Inflammatory macrophage treated with lipopolysaccharide for 1 hour (primary cell): ENCODE results near the gene PELI1.
A peak's percentile ranks its signal among the peaks of the same experiment; 100 is the strongest.
"Not testable (repeated sequence)": the region's sequence is repeated elsewhere in the genome, so short reads cannot be mapped to it uniquely, and the experiment has no call there.

Experiments used
- DNase-seq, 2 donors: peaks; one replicate each; pipeline ENCODE4 v3.0.0-alpha.2; 2020 to 2022

PELI1 gene

GRCh38 chr2:64080179-64080578 lies 64.0 kb downstream of the PELI1 start:
- no peak for DNase-seq

DNA sequence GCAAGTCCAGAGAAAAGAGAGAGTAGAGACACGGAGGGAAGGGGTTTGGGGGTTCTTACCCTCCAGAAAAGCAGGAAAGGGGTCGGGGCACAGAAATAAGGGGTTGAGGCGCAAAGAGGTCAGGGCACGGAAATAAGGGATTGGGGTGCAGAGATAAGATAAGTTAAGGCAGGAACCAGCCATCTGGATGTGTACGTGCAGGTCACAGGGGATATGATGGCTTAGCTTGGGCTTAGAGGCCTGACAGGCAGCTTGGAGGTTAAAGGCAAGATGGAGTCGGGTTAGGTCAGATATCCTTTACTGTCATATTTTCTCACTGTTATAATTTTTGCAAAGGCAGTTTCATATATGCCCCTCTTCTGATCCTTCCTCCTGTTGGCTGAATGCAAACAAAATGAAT lies 64.5 kb downstream of the PELI1 start:
- not testable (repeated sequence) for DNase-seq

GRCh38 chr2:64076828-64077227 lies 67.4 kb downstream of the PELI1 start:
- not testable (repeated sequence) for DNase-seq

GRCh38 chr2:64074616-64075015 lies 69.6 kb downstream of the PELI1 start:
- not testable (repeated sequence) for DNase-seq

DNA sequence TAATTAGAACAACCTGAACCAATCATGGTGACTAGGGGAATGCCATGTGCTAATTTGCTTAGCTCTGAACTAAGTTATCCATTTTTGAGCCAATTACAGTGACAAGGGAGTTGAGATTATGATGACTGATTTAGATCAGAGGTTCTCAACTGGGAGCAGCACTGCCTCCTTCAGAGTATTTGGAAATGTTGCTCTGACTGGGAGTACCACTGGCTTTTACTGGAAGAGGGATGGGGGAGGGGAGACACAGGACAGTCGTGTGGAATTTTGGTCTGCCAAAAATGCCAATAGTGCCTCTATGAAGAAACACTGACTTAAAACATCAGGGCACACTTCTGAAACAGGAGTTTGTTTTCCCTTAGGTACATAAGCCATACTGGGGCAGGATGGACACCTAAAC lies 76.9 kb downstream of the PELI1 start:
- DNase-seq, result no peak

DNA sequence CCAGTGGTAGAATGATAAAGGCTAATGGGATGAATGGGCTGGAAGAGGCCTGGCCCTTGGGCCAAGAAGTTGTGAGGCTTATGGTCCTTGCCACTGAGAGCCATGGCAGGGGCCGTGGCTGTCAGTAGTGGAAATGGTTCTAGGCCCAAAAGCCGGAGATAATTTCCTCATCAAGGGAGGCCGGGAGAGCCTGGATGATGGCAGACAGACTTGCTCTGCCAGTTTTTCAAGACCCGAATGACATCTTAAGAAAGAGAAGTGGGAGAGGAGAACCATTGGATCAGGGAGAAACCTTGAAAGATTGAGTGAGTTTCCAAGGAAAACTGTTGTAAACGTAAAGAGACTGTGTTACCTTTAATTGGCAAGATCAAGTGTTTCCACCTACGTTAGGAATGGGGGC lies 78.7 kb downstream of the PELI1 start:
- DNase-seq, result no peak

GRCh38 chr2:64063924-64064331 lies 80.3 kb downstream of the PELI1 start:
- peak in 1 of 2 donors; percentile 25 for DNase-seq

- no peak for DNase-seq
These were observed 80.8 kb downstream of the PELI1 start for GRCh38 chr2:64063454-64063853.

- DNase-seq, result no peak
These were observed 81.4 kb downstream of the PELI1 start for GRCh38 chr2:64062840-64063239.

GRCh38 chr2:64059270-64059669 lies 85.0 kb downstream of the PELI1 start:
- no peak for DNase-seq

DNA sequence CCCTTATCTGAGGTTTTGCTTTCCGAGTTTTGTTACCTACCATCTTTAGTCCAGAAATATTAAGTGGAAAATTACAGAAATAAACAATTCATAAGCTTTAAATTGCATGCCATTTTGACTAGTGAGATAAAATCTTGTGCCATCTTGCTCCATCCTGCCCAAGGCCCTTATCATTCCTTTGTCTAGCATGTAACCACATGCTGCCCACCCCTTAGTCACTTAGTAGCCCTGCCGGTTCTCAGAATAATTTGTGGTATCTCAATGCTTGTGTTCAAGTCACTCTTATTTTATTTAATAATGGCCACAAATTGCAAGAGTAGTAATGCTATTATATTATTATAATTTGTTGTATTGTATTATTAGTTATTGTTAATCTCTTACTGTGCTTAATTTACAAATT lies 88.2 kb downstream of the PELI1 start:
- no peak for DNase-seq

GRCh38 chr2:64054161-64054915 lies 89.9 kb downstream of the PELI1 start:
- no peak for DNase-seq

GRCh38 chr2:64052463-64053241 lies 91.6 kb downstream of the PELI1 start:
- no peak for DNase-seq

DNA sequence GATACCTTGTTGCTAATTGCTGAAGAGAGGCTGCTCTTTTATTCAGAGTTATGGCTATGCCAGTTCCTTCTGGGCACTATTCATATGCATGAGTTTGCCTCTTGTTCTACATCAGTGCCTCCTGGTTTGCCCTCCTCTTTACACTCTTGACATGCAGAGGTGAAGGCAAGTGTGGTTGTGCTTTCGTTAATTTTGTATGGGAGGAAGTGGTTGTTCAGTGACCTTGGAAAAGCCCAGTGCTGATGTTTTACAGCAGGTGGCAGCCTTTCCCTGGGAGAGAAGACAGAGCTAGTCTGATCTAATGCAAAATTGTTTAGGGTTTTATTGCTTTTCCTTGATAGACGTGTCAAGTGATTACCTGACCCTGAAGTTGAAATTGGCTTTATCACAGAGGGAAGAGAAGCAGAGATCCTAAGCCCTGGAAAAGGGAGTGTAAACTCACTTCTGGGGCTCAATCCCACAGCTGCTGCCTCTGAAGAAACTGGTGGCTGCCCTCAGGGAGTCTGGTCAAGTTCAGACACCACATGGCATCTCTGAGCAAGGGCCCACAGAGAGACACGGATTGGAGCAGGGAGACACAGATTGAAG lies 94.5 kb downstream of the PELI1 start:
- DNase-seq, result peak; percentile 61 to 80

DNA sequence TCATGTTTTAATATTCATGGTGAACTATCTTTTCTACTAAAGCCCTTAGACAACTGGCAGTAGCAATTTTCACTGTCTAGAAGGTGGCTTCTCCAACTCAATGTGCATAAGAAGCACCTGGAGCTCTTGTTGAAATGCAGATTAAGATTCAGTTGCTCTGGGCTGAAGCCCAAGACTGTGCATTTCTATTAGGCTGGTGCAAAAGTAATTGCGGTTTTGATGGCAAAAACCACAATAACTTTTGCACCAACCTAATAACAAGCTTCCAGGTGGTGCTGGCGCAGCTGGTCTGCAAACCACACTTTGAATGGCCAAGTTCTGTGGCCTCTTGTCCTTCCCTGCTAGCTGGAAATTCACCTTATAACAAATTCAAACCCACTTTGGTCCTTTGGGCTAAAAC lies 98.3 kb downstream of the PELI1 start:
- no peak for DNase-seq
